Mucosa of stomach (tissue), 1 donor: ENCODE measurements around the gene SBSN.

ENCODE experiments used
- H3K27me3 ChIP-seq: one replicate; pipeline ENCODE4 v1.7.0; 2013; ENCODE audit warnings: mild to moderate bottlenecking, low read length; ENCODE audit not compliant: control insufficient read depth, insufficient read depth
- H3K36me3 ChIP-seq: one replicate; pipeline ENCODE4 v1.7.0; 2013; ENCODE audit warnings: low read length; ENCODE audit not compliant: control insufficient read depth, insufficient read depth
- H3K4me1 ChIP-seq: one replicate; pipeline ENCODE4 v1.7.0; 2013; ENCODE audit warnings: mild to moderate bottlenecking, low read length; ENCODE audit not compliant: control insufficient read depth, insufficient read depth
- H3K4me3 ChIP-seq: one replicate; pipeline ENCODE4 v1.7.0; 2013; ENCODE audit warnings: low read length
- H3K9ac ChIP-seq: one replicate; pipeline ENCODE4 v1.7.0; 2013; ENCODE audit warnings: mild to moderate bottlenecking, low read length, moderate library complexity
- H3K9me3 ChIP-seq: one replicate; pipeline ENCODE4 v1.7.0; 2013; ENCODE audit warnings: mild to moderate bottlenecking, low read length, moderate library complexity; ENCODE audit not compliant: control insufficient read depth
- donor health status: Pancreatic carcinoma.

The SBSN gene

DNA sequence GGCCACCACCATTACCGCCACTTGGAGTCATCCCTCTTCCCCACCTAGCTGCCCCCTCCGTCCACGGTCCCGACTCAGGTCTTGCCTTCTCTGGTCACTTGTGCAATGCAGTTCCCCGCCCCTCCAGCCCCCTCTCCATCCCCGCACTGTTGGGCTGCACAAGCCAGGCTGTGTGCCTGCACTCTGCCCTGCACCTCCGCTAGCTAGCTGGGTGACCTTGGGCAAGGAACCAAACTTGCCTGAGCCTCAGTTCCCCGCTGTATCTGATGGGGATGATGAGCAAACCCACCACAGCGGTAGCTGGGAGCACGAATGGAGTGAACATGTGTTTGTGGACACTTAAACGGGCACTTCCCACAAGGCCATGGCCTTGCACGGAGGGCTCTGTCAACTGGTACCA is 11.7 kb upstream of the SBSN start:
- no peaks in the 10 kb centered on the region for H3K36me3 ChIP-seq
- H3K4me1 ChIP-seq = peaks cover 9% of the 10 kb centered on the region
- no peak overlapping the region for H3K9ac ChIP-seq
- H3K27me3 ChIP-seq = peaks cover 1% of the 10 kb centered on the region
- H3K4me3 ChIP-seq = no peak overlapping the region
- H3K9me3 ChIP-seq = no peaks in the 10 kb centered on the region

DNA sequence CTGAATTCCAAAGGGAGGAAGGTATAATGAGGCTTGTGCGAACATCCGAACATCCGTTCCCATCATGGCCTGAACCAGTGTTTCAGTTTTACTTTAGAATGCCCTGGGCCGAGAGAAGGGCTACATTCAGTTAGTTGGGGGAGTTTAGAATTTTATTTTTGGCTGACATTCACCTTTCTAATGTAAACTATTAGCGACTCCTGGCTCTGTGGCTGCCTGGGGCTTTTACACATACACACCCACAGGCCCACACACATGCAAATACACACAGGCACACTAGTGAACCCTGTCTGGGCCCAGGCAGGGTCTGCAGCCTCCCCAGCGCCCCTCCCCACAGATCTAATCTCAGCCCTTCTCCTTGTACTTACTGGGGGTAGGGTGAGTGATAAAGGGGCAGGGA is 11.2 kb upstream of the SBSN start:
- Histone ChIP-seq H3K4me3 (no peak overlapping the region), H3K4me1 (peaks cover 3% of the 10 kb centered on the region), H3K27me3 (peaks cover 6% of the 10 kb centered on the region), H3K9ac (no peak overlapping the region), H3K9me3 (no peaks in the 10 kb centered on the region), H3K36me3 (no peaks in the 10 kb centered on the region)

DNA sequence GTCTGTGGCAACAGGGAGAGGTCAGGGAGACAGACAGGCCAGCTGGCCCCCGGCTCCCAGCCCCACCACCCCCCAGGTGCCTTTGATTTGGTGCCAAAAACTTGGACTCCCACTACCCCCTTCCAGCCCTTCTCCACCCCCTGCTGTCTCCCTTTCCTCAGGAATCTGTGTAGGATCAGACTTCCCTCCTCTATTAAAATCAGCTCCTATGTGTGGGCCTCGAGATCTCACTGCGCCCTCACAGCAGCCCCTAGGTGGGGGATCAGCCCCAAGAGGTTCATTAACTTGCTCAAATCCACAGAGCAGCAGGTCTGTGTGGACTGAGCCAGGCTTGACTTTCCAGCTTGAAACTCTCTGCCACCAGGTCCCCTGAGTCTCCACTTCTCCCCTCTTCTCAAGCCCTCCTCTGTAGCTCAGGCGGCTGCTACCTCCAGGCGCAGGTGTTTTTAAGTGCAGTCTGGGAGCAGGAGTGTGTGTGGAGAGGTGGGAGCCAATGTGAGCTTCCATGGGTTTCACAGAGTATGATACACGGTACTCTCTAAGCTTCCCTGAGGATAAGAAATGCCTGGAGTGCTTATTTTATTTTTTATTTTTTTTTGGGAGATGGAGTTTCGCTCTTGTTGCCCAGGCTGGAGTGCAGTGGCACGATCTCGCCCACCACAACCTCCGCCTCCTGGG is 6.8 kb upstream of the SBSN start:
- peaks cover 38% of the 10 kb centered on the region for H3K27me3 ChIP-seq
- H3K4me3 ChIP-seq = no peak overlapping the region
- no peaks in the 10 kb centered on the region for H3K36me3 ChIP-seq
- H3K4me1 ChIP-seq = no peaks in the 10 kb centered on the region
- H3K9me3 ChIP-seq = no peaks in the 10 kb centered on the region
- no peak overlapping the region for H3K9ac ChIP-seq

DNA sequence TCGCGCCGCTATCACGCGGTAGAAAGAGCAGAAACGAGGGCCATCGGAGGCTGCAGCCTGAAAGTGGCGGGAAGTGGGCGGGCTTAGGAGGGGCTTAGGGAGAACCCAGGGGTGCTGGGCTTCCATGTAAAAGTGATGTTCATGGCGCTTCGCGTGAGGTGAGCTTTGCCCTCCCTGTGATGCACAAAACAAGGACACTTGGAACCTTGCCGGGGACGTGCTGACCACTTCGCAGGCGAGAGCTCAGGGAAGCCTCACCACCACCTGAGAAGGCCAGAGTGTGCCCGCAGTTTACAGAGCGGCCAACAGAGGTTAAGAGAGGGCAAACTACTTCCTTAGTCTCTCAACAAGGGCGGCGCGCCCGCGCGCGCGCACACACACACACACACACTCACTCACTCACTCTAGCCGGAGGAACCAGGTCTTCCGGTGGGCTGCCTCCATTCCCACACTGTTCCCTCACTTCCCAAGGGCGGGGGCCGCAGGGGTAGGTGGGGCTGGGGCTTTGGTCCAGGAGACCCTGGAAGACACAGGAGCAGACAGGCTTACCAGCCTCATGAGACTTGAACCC is 5.8 kb upstream of the SBSN start:
- no peaks in the 10 kb centered on the region for H3K4me1 ChIP-seq
- no peak overlapping the region for H3K9ac ChIP-seq
- peaks cover 43% of the 10 kb centered on the region for H3K27me3 ChIP-seq
- no peaks in the 10 kb centered on the region for H3K36me3 ChIP-seq
- no peaks in the 10 kb centered on the region for H3K9me3 ChIP-seq
- no peak overlapping the region for H3K4me3 ChIP-seq

DNA sequence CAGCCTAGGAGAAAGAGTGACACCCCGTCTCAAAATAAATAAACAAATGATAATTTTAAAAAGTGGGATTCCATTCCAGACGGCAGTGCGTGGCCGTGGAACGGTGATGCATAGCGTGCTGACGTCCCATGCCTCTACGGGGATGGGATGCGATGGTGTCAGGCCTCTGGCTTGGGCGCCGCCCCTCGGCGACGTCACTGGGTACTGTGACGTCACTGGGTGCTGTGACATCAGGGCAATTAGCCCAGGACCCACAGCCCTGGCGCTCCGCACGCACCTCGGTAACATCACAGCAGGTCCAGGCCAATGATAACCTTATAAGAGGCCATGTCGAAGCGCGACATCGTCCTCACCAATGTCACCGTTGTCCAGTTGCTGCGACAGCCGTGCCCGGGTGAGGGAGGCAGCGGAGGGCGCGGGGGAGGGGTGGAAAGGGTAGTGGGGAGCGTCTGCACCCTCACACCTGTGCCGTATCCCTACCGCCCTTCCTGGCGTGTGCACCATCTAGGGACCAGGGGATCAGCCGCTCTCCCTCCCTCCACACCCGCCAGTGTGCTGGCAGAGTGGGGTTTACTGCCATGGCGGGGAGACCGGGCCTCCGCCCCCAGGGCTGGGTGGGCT is 5.2 kb upstream of the SBSN start, which contains the start of gene GAPDHS:
TSS of gene GAPDHS (plus strand) at position 256 of the 621 bp plus-strand sequence. CDS start at position 328, 72 bp downstream.
- Histone ChIP-seq H3K4me3 (no peak within 1 kb of the TSS), H3K27me3 (peaks cover 43% of the 10 kb centered on the region), H3K9ac (no peak within 1 kb of the TSS), H3K4me1 (no peaks in the 10 kb centered on the region), H3K36me3 (no peaks in the 10 kb centered on the region), H3K9me3 (no peaks in the 10 kb centered on the region)

DNA sequence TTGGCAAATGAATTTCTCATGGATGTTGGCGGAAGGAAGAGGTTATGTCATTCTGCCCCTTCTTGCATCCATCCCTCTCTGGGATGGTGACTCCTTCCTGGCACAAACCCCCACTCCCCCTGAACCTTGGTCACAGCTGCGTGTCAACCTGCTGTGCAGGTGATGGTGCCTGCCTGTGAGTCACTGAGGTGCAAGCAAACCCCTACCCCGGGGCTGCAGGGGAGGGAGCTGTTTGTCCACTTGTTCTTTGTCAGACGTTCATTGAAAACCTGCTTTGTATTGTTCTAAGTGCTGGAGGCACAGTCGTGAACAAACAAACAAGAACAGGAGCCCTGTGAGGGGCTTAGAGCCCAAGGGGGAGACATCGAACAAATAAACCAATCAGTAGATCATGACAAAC is 3.2 kb upstream of the SBSN start:
- H3K4me3 ChIP-seq = no peak overlapping the region
- H3K36me3 ChIP-seq = no peaks in the 10 kb centered on the region
- H3K9ac ChIP-seq = no peak overlapping the region
- no peaks in the 10 kb centered on the region for H3K9me3 ChIP-seq
- peaks cover 43% of the 10 kb centered on the region for H3K27me3 ChIP-seq
- no peaks in the 10 kb centered on the region for H3K4me1 ChIP-seq

DNA sequence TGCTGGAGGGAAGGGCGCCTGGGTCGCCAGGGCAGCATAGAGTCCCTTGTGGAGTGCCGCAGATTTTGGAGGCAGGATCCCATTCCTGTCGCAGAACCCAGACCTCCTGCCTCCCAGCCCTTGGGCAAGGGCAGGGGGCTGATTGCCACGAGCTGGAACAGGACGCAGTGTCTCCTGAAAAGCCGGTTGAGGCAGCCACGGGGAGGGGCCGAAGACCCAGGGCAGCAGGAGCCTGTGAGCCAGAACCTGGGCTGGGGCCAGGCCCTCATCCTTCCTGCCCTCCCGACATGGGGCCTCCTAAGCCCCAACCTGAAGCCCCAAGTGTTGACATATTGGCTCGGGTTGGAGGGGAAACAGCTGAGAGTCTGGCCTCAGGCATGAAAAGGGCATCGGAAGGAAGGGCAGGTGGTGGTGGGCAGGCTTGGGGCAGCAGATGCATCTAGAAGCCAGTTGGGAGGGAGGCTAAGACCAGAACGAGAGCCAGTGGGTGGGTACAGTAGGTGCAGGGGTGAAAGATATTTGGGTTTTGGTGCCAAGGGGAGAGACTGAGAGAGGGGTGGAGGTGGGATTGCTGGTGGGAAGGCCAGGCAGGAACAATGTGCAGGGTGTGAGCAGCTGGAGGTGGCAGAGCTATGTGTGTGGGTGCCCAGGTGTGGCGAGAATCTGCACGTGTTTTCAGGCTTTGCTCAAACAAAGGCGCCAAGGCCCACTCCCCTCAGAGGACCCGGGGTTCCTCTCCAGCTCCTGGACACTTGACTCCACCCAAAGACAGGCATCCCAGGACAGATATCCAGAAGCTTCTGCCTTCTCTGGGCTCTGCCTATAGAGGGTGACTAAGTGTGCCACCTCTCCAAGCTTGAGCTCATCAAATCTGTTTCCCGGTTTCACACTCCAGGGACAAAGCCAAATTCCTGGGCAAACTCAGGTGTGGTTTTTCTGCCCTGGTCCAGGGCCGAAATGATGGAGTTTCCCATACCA is 1.4 kb upstream of the SBSN start:
- no peaks in the 10 kb centered on the region for H3K9me3 ChIP-seq
- H3K4me3 ChIP-seq = no peak overlapping the region
- no peaks in the 10 kb centered on the region for H3K36me3 ChIP-seq
- H3K27me3 ChIP-seq = peaks cover 39% of the 10 kb centered on the region
- no peak overlapping the region for H3K9ac ChIP-seq
- H3K4me1 ChIP-seq = no peaks in the 10 kb centered on the region

DNA sequence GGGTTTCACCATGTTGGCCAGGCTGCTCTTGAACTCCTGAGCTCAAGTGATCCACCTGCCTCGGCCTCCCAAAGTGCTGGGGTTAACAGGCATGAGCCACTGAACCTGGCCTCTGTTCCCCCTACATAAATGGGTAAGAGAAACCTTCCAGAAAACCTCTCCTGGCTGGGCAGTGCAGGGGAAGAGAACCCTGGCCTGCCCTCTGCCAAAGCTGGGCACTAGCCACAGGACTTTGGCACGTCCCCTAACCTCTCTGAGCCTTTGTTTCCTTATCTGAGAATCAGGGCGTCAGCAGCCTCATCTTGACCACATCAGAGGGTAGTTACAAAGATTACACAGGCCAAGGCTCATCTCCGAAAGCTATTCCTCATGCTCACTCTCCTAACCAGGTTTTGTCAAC is 2.2 kb downstream of the SBSN start:
- no peaks in the 10 kb centered on the region for H3K9me3 ChIP-seq
- peaks cover 7% of the 10 kb centered on the region for H3K27me3 ChIP-seq
- no peaks in the 10 kb centered on the region for H3K4me1 ChIP-seq
- no peak overlapping the region for H3K9ac ChIP-seq
- no peak overlapping the region for H3K4me3 ChIP-seq
- H3K36me3 ChIP-seq = no peaks in the 10 kb centered on the region

DNA sequence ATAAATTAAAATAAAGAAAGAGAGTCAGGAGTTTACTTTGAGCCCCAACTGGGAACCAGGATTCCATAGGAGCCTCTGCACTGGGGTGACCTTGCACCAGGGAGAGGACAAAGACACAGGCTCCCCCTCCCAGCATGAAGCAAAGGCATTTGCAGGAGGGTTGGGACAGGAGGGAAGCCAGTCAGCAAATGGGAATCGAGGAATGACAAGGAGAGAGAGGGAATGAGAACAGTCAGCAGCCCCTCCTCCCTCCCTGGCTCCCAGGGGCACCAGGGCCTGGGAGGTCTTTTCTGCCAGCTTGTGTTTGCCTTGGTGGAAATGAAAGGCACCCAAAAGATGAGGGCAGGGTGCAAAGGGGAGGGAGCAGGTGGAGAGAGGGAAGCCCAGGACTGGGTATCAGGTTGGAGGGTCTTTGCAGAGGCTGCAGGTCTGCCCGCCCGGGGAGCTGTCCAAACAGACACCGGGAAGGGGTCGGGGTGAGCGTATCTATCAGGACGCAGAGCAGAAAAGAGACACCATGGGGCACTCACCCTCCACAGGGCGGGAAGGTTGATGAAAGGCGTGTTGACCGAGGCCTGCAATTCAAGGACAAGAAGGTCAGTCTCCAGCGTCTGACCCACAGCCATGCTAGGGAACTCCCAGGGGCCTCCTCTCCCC is 3.8 kb downstream of the SBSN start:
- H3K9me3 ChIP-seq = no peaks in the 10 kb centered on the region
- no peaks in the 10 kb centered on the region for H3K36me3 ChIP-seq
- H3K9ac ChIP-seq = no peak overlapping the region
- no peaks in the 10 kb centered on the region for H3K4me1 ChIP-seq
- no peak overlapping the region for H3K4me3 ChIP-seq
- no peaks in the 10 kb centered on the region for H3K27me3 ChIP-seq

DNA sequence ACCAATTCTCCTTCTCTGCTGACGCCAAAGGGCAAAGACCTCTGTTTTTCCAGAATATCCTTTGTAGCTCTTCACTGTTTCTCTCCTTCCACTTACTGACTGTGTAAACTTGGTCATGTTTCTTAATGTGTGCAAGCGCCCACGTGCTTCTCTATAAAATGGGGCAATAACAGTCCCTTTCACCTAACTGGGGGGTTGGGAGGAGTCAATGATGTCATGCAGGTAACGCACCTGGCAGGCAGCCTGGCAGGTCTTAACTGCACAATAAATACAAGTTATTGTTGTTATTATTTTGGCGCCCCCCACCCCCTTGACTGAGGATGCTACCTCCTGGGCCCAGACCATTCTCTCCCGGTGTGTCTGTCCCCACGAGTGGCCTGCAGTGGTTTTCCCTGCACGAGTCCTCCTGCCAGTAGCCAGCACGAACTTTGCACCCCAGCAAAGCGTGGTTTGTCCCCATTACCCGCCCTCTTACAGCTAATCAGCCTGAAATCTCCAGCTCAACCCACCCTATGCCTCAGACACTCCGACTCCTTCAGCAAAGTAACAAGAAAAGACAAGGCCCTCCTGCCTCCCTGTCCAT is 5.3 kb downstream of the SBSN start:
- H3K27me3 ChIP-seq = no peaks in the 10 kb centered on the region

DNA sequence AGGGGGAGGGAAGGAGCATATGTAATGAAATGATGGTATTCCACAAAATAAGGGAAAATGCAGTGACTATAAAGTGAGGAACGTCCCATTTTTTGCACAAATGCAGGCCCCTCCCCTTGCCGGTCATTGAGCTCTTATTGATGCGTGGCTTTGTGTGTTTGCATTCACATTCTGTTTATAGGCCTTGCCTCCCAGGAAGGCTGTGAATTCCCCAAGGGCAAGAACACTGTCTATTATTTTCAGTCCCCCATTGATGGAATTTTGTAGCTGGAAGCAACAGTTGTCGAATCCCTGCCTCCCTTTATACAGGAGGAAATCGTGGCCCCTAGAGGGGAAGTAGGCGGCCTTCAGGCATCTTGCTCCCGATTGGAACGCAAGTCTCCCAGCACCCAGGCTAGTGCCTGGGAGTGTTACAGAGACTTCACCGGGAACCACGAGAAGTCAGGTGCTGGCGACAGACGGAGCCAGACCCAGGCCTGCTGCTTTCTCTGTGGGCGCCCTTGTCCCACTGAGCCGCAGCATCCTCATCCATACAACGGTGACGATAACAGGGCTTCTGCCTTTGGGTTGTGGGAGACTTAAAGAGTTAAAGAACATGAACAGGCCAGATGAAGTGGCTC is 6.9 kb downstream of the SBSN start:
- H3K9me3 ChIP-seq = no peaks in the 10 kb centered on the region
- H3K4me3 ChIP-seq = no peak overlapping the region
- no peaks in the 10 kb centered on the region for H3K4me1 ChIP-seq
- no peaks in the 10 kb centered on the region for H3K36me3 ChIP-seq
- H3K27me3 ChIP-seq = no peaks in the 10 kb centered on the region
- H3K9ac ChIP-seq = no peak overlapping the region

More for the DNA sequence above, 5.3 kb downstream of the SBSN start:
- no peak overlapping the region for H3K4me3 ChIP-seq
- H3K36me3 ChIP-seq = no peaks in the 10 kb centered on the region
- no peak overlapping the region for H3K9ac ChIP-seq
- no peaks in the 10 kb centered on the region for H3K4me1 ChIP-seq
- H3K9me3 ChIP-seq = no peaks in the 10 kb centered on the region
